ENCODE data around the gene MARCHF10. TPM values are rescaled to one million over a fixed set of nuclear protein-coding genes. Genes with fewer than 3 reads are reported as not detected.

Gene MARCHF10
- total RNA-seq, 2 experiments from 2014 or later, result not detected

- Mint-ChIP-seq H3K36me3 (ENCODE audit: low read depth) (no peaks in the 10 kb centered on the region), H3K4me3 (no peak overlapping the region), H3K9me3 (no peaks in the 10 kb centered on the region), H3K4me1 (ENCODE audit: low read depth) (no peaks in the 10 kb centered on the region), H3K27me3 (peaks cover 7% of the 10 kb centered on the region), H3K27ac (no peak overlapping the region)
- intact Hi-C loops (cut with DNase I, micrococcal nuclease), result no loop called here
- H3K27ac ChIP-seq (ENCODE audit: low read depth in 1 of 2, low read length in 2 of 2), result no peak overlapping the region
- POLR2A ChIA-PET, result no interaction called here
- H3K9me3 ChIP-seq (ENCODE audit: control insufficient read depth in 1 of 2, insufficient read depth in 1 of 2, low read length in 2 of 2), result no peaks in the 10 kb centered on the region
- H3K4me1 ChIP-seq (ENCODE audit: insufficient read depth, low read length), result no peaks in the 10 kb centered on the region
- no peaks in the 10 kb centered on the region for H3K27me3 ChIP-seq (ENCODE audit: control insufficient read depth in 1 of 2, insufficient read depth in 2 of 2, low read length in 2 of 2)
- CTCF ChIA-PET, result no interaction called here
- no peak overlapping the region for H3K4me3 ChIP-seq (ENCODE audit: low read length)
- no peak for ATAC-seq (ENCODE audit: poor library complexity)
- H3K36me3 ChIP-seq (ENCODE audit: insufficient read depth, low read length), result no peaks in the 10 kb centered on the region
- no peak for TF ChIP-seq CTCF (IDR thresholded peaks at IDR 0.05)
- DNase-seq, result no peak
Measured at GRCh38 chr17:62690168-62690897, 117.8 kb downstream of the MARCHF10 start.

GRCh38 chr17:62689441-62690167, 118.5 kb downstream of the MARCHF10 start:
- H3K4me3 ChIP-seq (ENCODE audit: low read length), result no peak overlapping the region
- no peak overlapping the region for H3K4me3 Mint-ChIP-seq
- H3K36me3 ChIP-seq (ENCODE audit: insufficient read depth, low read length), result no peaks in the 10 kb centered on the region
- no peak overlapping the region for H3K27ac ChIP-seq (ENCODE audit: low read depth in 1 of 2, low read length in 2 of 2)
- H3K4me1 ChIP-seq (ENCODE audit: insufficient read depth, low read length), result no peaks in the 10 kb centered on the region
- ChIA-PET CTCF (no interaction called here), POLR2A (no interaction called here)
- H3K27me3 ChIP-seq (ENCODE audit: control insufficient read depth in 1 of 2, insufficient read depth in 2 of 2, low read length in 2 of 2), result no peaks in the 10 kb centered on the region
- H3K9me3 ChIP-seq (ENCODE audit: control insufficient read depth in 1 of 2, insufficient read depth in 1 of 2, low read length in 2 of 2), result no peaks in the 10 kb centered on the region
- ATAC-seq (ENCODE audit: poor library complexity) (no peak), DNase-seq (no peak)
- intact Hi-C loops (cut with DNase I, micrococcal nuclease), result no loop called here
- TF ChIP-seq CTCF (IDR thresholded peaks at IDR 0.05), result no peak
- peaks cover 7% of the 10 kb centered on the region for H3K27me3 Mint-ChIP-seq
- H3K36me3 Mint-ChIP-seq (ENCODE audit: low read depth), result no peaks in the 10 kb centered on the region
- H3K27ac Mint-ChIP-seq, result no peak overlapping the region
- no peaks in the 10 kb centered on the region for H3K9me3 Mint-ChIP-seq
- no peaks in the 10 kb centered on the region for H3K4me1 Mint-ChIP-seq (ENCODE audit: low read depth)

DNA sequence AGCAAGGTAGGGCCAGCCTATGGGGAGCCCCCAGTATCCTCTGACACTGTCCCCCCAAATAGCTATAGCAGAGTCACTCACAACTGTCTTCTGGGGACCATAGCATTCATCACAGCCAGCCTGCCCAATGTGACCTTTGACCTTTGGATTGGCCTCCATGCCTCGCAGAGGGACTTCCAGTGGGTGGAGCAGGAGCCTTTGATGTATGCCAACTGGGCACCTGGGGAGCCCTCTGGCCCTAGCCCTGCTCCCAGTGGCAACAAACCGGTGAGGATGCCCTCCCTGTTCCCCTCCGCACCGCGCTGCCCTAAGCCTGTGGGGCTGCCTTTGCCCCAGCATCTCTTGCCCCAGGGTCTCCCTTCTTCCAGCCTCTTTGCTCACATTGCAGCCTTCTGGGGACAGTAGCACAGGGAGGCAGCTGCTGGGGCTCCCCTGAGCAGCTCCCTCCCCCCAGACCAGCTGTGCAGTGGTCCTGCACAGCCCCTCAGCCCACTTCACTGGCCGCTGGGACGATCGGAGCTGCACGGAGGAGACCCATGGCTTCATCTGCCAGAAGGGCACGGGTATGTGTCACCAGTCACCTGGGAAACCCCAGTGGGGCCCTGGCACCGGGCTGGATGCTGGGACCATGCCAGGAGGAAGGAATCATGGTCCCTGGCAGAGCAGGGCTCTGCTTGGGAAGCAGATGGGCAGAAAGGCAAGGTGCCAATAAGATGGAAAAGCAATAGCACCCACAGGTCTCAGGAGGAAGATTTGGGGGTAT, 119.5 kb downstream of the MARCHF10 start:
- no peak for TF ChIP-seq CTCF (IDR thresholded peaks at IDR 0.05)
- CTCF ChIA-PET, result no interaction called here
- H3K27me3 Mint-ChIP-seq, result no peaks in the 10 kb centered on the region

More for the DNA sequence above, 119.5 kb downstream of the MARCHF10 start:
- no peaks in the 10 kb centered on the region for H3K4me1 ChIP-seq (ENCODE audit: insufficient read depth, low read length)
- H3K27ac Mint-ChIP-seq, result no peak overlapping the region
- ATAC-seq (ENCODE audit: poor library complexity), result no peak
- no peak overlapping the region for H3K4me3 ChIP-seq (ENCODE audit: low read length)
- intact Hi-C loops (cut with DNase I, micrococcal nuclease), result no loop called here
- no peaks in the 10 kb centered on the region for H3K36me3 ChIP-seq (ENCODE audit: insufficient read depth, low read length)
- H3K27me3 ChIP-seq (ENCODE audit: control insufficient read depth in 1 of 2, insufficient read depth in 2 of 2, low read length in 2 of 2), result no peaks in the 10 kb centered on the region
- no peak for DNase-seq
- POLR2A ChIA-PET, result no interaction called here
- no peaks in the 10 kb centered on the region for H3K36me3 Mint-ChIP-seq (ENCODE audit: low read depth)
- no peak overlapping the region for H3K27ac ChIP-seq (ENCODE audit: low read depth in 1 of 2, low read length in 2 of 2)
- H3K4me3 Mint-ChIP-seq, result no peak overlapping the region
- no peaks in the 10 kb centered on the region for H3K9me3 Mint-ChIP-seq
- no peaks in the 10 kb centered on the region for H3K9me3 ChIP-seq (ENCODE audit: control insufficient read depth in 1 of 2, insufficient read depth in 1 of 2, low read length in 2 of 2)
- H3K4me1 Mint-ChIP-seq (ENCODE audit: low read depth), result no peaks in the 10 kb centered on the region
